HFF-Myc (cell line): ENCODE data around the gene CCDC148.
"Not testable (repeated sequence)": the region's sequence is repeated elsewhere in the genome, so short reads cannot be mapped to it uniquely, and the experiment has no call there.

ENCODE experiments used
- DNase-seq: peaks from one replicate; pipeline ENCODE4 v3.0.0-alpha.2; 2011; ENCODE audit warnings: low read depth; ENCODE audit errors: extremely low read depth
- H3K4me3 ChIP-seq: replicated peaks from 2 replicates; pipeline ENCODE4 v1.5.1; 2011; ENCODE audit warnings: low read depth, mild to moderate bottlenecking, control low read depth, low read length
- CTCF ChIP-seq: IDR thresholded peaks from 2 replicates; pipeline ENCODE4 v1.5.1; 2012; ENCODE audit warnings: mild to moderate bottlenecking, low read depth, low read length, control low read depth; ENCODE audit errors: missing control alignments

The CCDC148 gene

GRCh38 chr2:158457826-158458616, 1.5 kb upstream of the CCDC148 start:
- TF ChIP-seq CTCF, result peak; percentile 0
- peak overlapping the region; percentile 78 for H3K4me3 ChIP-seq
- no peak for DNase-seq

DNA sequence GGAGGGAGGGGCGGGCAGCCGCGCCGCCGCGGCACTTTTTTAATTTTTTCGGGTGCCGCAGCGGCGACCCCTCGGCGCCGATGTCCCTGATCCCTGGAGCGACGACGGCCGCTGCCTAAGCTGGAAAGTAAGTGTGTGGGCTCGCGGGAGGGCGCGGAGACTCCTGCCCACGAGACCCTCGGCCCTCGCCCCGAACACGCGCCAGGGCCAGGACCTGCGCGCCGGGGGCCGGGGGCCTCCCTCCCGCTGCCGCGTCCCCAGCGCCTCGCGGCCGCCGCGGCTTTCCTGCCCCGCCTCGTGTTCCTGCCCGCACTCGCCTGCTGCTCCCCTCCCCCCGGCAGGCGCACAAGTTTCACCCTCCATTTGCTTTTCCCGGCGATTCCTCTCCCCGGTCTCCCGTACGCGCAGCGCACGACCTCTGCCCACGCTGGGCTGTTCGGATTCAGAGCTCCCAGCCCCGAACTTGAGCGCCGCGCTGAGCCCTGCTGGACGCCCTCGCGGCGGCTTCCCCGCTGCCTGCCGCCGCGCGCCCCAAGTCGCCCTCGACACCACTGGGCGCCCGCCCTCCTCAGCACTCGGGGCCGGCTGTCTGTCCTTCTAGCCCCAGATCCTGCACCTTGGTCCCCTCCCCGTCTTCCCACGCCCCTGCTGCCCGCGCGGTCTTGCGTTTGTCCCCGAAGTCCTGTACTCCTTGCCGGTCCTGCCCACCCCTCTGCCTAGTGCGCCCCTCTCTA, 706 bp upstream of the CCDC148 start:
- no peak for TF ChIP-seq CTCF
- no peak for DNase-seq
- H3K4me3 ChIP-seq, result peak overlapping the region; percentile 78

DNA sequence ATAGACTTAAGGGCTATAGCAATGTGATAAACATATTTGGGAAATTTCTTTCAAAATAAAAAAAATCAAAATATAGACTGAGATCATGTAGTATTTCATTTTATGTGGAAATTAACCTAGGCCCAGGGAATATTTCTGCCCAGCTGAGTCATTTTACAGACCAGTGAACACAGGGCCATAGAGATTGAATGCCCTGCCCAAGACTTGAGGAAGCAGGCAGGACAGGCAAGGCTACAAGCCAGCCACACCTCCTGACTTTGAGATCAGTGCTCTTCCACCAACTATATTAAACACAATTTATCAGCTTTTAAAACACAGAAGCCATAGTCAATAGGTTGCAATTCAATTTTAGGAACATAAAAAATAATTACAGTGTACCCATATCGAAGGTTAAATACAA, 12.9 kb downstream of the CCDC148 start:
- no peak overlapping the region for H3K4me3 ChIP-seq
- no peak for TF ChIP-seq CTCF
- DNase-seq, result no peak

DNA sequence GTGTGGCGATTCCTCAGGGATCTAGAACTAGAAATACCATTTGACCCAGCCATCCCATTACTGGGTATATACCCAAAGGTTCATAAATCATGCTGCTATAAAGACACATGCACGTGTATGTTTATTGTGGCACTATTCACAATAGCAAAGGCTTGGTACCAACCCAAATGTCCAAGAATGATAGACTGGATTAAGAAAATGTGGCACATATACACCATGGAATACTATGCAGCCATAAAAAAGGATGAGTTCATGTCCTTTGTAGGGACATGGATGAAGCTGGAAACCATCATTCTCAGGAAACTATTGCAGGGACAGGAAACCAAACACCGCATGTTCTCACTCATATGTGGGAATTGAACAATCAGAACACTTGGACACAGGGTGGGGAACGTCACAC, 17.5 kb downstream of the CCDC148 start:
- H3K4me3 ChIP-seq, DNase-seq: not testable (repeated sequence)

- not testable (repeated sequence) for DNase-seq, H3K4me3 ChIP-seq
Measured at GRCh38 chr2:158433716-158434115, 22.8 kb downstream of the CCDC148 start.

DNA sequence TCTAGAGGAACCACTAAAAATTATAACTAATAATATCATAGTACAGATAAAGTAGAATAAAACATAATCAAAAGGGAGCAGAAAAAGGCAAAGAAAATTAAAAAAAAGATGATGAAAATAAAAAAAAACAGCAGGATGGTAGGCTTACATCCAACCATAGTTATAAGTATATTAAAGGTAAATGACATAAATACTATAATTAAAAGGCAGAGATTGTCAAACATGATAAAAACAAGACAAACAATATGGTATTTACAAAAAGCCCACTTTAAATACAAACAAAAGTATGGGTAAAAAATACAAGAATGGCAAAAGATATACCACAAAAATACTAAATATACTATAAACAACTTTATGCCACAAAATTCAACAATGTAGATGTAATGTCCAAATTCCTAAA, 24.4 kb downstream of the CCDC148 start:
- TF ChIP-seq CTCF, result no peak
- DNase-seq, result no peak

DNA sequence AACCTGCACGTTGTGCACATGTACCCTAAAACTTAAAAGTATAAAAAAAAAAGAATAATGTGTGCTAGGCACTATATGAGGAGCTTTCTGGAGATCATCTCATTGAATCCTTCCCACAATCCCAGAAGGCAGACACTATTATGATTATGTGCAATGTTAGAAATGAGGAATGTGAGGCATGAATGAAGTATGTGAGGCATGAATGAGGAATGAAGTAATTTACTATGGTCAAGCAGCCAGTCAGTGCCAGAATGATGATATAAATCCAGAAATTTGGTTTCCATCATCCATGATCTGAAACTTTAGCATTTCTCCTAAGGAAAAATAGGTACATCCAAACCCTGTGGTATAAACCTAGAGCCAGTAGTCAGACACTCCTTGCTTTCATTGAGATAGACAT, 42.0 kb downstream of the CCDC148 start:
- H3K4me3 ChIP-seq, result no peak overlapping the region
- DNase-seq, result no peak
- no peak for TF ChIP-seq CTCF

More for the DNA sequence above, 24.4 kb downstream of the CCDC148 start:
- no peak overlapping the region for H3K4me3 ChIP-seq

DNA sequence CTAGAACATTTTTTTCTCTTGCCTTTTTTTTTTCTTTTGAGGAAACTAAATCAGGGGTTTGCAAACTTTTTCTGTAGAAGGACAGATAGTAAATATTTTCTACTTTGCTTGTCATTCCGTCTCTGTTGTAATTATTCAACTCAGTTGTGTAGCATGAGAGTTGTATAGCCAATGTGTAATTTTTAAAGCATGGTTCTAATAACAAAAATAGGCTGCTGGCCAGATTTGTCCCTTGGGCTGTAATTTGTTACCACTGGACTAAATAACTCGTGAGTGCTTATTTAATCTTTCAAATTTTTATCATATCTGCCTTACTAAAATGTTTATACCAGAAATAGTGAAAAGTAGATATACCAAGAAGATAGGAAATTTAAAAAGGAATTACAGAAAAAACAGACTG, 43.0 kb downstream of the CCDC148 start:
- DNase-seq, result no peak
- no peak for TF ChIP-seq CTCF
- H3K4me3 ChIP-seq, result no peak overlapping the region
